Measurements from ENCODE around the gene KCNN2. TPM values are rescaled to one million over a fixed set of nuclear protein-coding genes. Genes with fewer than 3 reads are reported as not detected.

Gene KCNN2
- 0.22 and 0.37 TPM in 2 replicates for total RNA-seq

GRCh38 chr5:114361724-114362196 is at the start of gene KCNN2:
KCNN2 (plus strand) TSS chr5:114362070; CDS start chr5:114362140, 70 bp downstream.

Measured in uterine smooth muscle cell (primary cell).